ENCODE data around the gene FAAP100. TPM values are rescaled to one million over a fixed set of nuclear protein-coding genes. Genes with fewer than 3 reads are reported as not detected.

FAAP100 gene
- polyA plus RNA-seq, 1 of the 3 experiments (the other 2 are of a cell fraction), result 18.9 TPM

GRCh38 chr17:81547614-81547982, 4.6 kb downstream of the FAAP100 start:
- 93% methylated on average over 12 of the region's 14 CpGs for WGBS (ENCODE audit: low lambda C conversion rate)
- peaks cover 41% of the 10 kb centered on the region for H3K79me2 ChIP-seq (ENCODE audit: insufficient read depth)
- H3K4me2 ChIP-seq, result no peak overlapping the region
- H3K4me3 ChIP-seq (ENCODE audit: low read depth in 2 of 2, low read length in 1 of 2), result no peak overlapping the region
- peaks cover 47 to 70% of the 10 kb centered on the region in 2 experiments for H3K36me3 ChIP-seq (replicated peaks in 1 of 2; ENCODE audit: control insufficient read depth in 1 of 2, insufficient read depth in 2 of 2, low read length in 1 of 2)
- POLR2A ChIA-PET, result no interaction called here
- no peaks in the 10 kb centered on the region for H3K9me3 ChIP-seq
- no peaks in the 10 kb centered on the region for H3K27me3 ChIP-seq (ENCODE audit: insufficient read depth)
- no peaks in the 10 kb centered on the region for H3K9me2 ChIP-seq
- no peak overlapping the region for H2AFZ ChIP-seq (ENCODE audit: low read depth)
- H3F3A ChIP-seq (replicated peaks; ENCODE audit: insufficient read depth), result peaks cover 5% of the 10 kb centered on the region
- DNase-seq, result no peak
- H4K20me1 ChIP-seq (ENCODE audit: insufficient read depth), result peaks cover 12% of the 10 kb centered on the region; the same call in 1 of the 2 replicates
- H3K4me1 ChIP-seq (ENCODE audit: control insufficient read depth in 1 of 2, insufficient read depth in 2 of 2, low read depth in 1 of 2, low read length in 1 of 2), result peaks cover 0 to 14% of the 10 kb centered on the region in 2 experiments; a peak in 1 of 4 replicates
- H3K27ac ChIP-seq (ENCODE audit: low read depth in 2 of 2, low read length in 1 of 2), result no peak overlapping the region
- no peak for TF ChIP-seq SIN3A (IDR thresholded peaks at IDR 0.05; ENCODE audit: borderline replicate concordance, low read depth, low read length)
- CTCF ChIA-PET, result interaction anchor here (1.4 kb wide), 1 partner anchor 19 kb away, joined by 3 read pairs; the partner anchor contains the start of gene FSCN2
- no peak overlapping the region for H3K9ac ChIP-seq

GRCh38 chr17:81546906-81547613, 5.1 kb downstream of the FAAP100 start:
- H3K36me3 ChIP-seq (replicated peaks in 1 of 2; ENCODE audit: control insufficient read depth in 1 of 2, insufficient read depth in 2 of 2, low read length in 1 of 2), result peaks cover 47 to 71% of the 10 kb centered on the region in 2 experiments
- no peak overlapping the region for H3K4me2 ChIP-seq
- DNase-seq, result no peak
- WGBS (ENCODE audit: low lambda C conversion rate), result 87% methylated on average over 24 of the region's 36 CpGs
- H3K79me2 ChIP-seq (ENCODE audit: insufficient read depth), result peaks cover 40% of the 10 kb centered on the region
- H3K9me2 ChIP-seq, result no peaks in the 10 kb centered on the region
- H3K27me3 ChIP-seq (ENCODE audit: insufficient read depth), result no peaks in the 10 kb centered on the region
- H3K9me3 ChIP-seq, result no peaks in the 10 kb centered on the region
- H3K4me1 ChIP-seq (ENCODE audit: control insufficient read depth in 1 of 2, insufficient read depth in 2 of 2, low read depth in 1 of 2, low read length in 1 of 2), result peaks cover 0 to 14% of the 10 kb centered on the region in 2 experiments; a peak in 1 of 4 replicates
- H3K9ac ChIP-seq, result no peak overlapping the region
- H3K4me3 ChIP-seq (ENCODE audit: low read depth in 2 of 2, low read length in 1 of 2), result no peak overlapping the region
- H3F3A ChIP-seq (replicated peaks; ENCODE audit: insufficient read depth), result peaks cover 6% of the 10 kb centered on the region
- ChIA-PET POLR2A (no interaction called here), CTCF (interaction anchor here (0.7 to 1.5 kb wide), 3 partner anchors 9 to 294 kb away, joined by 3 read pairs; partner anchors contain the start of gene FSCN2)
- peaks cover 12% of the 10 kb centered on the region; the same call in 1 of the 2 replicates for H4K20me1 ChIP-seq (ENCODE audit: insufficient read depth)
- no peak overlapping the region for H2AFZ ChIP-seq (ENCODE audit: low read depth)
- no peak overlapping the region for H3K27ac ChIP-seq (ENCODE audit: low read depth in 2 of 2, low read length in 1 of 2)
- TF ChIP-seq, protein P1, sequence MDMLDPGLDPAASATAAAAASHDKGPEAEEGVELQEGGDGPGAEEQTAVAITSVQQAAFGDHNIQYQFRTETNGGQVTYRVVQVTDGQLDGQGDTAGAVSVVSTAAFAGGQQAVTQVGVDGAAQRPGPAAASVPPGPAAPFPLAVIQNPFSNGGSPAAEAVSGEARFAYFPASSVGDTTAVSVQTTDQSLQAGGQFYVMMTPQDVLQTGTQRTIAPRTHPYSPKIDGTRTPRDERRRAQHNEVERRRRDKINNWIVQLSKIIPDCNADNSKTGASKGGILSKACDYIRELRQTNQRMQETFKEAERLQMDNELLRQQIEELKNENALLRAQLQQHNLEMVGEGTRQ (IDR thresholded peaks at IDR 0.05; ENCODE audit: borderline replicate concordance, low read depth, low read length), result no peak
- TF ChIP-seq, protein P2, sequence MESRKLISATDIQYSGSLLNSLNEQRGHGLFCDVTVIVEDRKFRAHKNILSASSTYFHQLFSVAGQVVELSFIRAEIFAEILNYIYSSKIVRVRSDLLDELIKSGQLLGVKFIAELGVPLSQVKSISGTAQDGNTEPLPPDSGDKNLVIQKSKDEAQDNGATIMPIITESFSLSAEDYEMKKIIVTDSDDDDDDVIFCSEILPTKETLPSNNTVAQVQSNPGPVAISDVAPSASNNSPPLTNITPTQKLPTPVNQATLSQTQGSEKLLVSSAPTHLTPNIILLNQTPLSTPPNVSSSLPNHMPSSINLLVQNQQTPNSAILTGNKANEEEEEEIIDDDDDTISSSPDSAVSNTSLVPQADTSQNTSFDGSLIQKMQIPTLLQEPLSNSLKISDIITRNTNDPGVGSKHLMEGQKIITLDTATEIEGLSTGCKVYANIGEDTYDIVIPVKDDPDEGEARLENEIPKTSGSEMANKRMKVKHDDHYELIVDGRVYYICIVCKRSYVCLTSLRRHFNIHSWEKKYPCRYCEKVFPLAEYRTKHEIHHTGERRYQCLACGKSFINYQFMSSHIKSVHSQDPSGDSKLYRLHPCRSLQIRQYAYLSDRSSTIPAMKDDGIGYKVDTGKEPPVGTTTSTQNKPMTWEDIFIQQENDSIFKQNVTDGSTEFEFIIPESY (IDR thresholded peaks at IDR 0.05; ENCODE audit: borderline replicate concordance, low read depth), result no peak
- no peak for TF ChIP-seq NFIC (IDR thresholded peaks at IDR 0.05; ENCODE audit: borderline replicate concordance)
- no peak for TF ChIP-seq PBX3 (IDR thresholded peaks at IDR 0.05)
- no peak for TF ChIP-seq RCOR1 (IDR thresholded peaks at IDR 0.05; ENCODE audit: low read length)
- TF ChIP-seq IRF3 (IDR thresholded peaks at IDR 0.05; ENCODE audit: low read depth, low read length), result no peak
- no peak for TF ChIP-seq JUND (IDR thresholded peaks at IDR 0.05)
- TF ChIP-seq TCF12 (IDR thresholded peaks at IDR 0.05), result no peak
- TF ChIP-seq, protein P3, sequence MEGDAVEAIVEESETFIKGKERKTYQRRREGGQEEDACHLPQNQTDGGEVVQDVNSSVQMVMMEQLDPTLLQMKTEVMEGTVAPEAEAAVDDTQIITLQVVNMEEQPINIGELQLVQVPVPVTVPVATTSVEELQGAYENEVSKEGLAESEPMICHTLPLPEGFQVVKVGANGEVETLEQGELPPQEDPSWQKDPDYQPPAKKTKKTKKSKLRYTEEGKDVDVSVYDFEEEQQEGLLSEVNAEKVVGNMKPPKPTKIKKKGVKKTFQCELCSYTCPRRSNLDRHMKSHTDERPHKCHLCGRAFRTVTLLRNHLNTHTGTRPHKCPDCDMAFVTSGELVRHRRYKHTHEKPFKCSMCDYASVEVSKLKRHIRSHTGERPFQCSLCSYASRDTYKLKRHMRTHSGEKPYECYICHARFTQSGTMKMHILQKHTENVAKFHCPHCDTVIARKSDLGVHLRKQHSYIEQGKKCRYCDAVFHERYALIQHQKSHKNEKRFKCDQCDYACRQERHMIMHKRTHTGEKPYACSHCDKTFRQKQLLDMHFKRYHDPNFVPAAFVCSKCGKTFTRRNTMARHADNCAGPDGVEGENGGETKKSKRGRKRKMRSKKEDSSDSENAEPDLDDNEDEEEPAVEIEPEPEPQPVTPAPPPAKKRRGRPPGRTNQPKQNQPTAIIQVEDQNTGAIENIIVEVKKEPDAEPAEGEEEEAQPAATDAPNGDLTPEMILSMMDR (IDR thresholded peaks at IDR 0.05), result no peak
- TF ChIP-seq SIN3A (IDR thresholded peaks at IDR 0.05; ENCODE audit: borderline replicate concordance, low read depth, low read length), result no peak
- TF ChIP-seq RFX5 (IDR thresholded peaks at IDR 0.05; ENCODE audit: low read length), result no peak
- no peak for TF ChIP-seq TEAD4 (IDR thresholded peaks at IDR 0.05; ENCODE audit: borderline replicate concordance, insufficient read depth)
- no peak for TF ChIP-seq RAD21 (IDR thresholded peaks at IDR 0.05; ENCODE audit: low read length)
- TF ChIP-seq FOSL2 (IDR thresholded peaks at IDR 0.05; ENCODE audit: borderline replicate concordance, low read depth), result no peak
- TF ChIP-seq ELF1 (IDR thresholded peaks at IDR 0.05), result no peak
